Breast epithelium (tissue), 4 donors: ENCODE measurements around the gene SAMD14. TPM values are rescaled to one million over a fixed set of nuclear protein-coding genes. Genes with fewer than 3 reads are reported as not detected.
"Not testable (repeated sequence)": the region's sequence is repeated elsewhere in the genome, so short reads cannot be mapped to it uniquely, and the experiment has no call there.

Source experiments
- DNase-seq, 2 donors: peaks; one replicate each; pipeline ENCODE4 v3.0.0-alpha.2; 2019; ENCODE audit warnings: low spot score in 2 of 2
- H3K27ac ChIP-seq, 2 donors: fragments of 200-600 bp; sonication (generic) in 1 of 2; one replicate each; pipeline ENCODE4 v1.5.1; 2016 to 2019; ENCODE audit warnings: mild to moderate bottlenecking in 1 of 2
- H3K27me3 ChIP-seq, 2 donors: fragments of 200-600 bp; sonication (generic) in 1 of 2; one replicate each; pipeline versions ENCODE4 v1.5.1 to v1.6.0; 2017 to 2019; ENCODE audit warnings: control low read depth in 1 of 2, mild to moderate bottlenecking in 1 of 2
- H3K36me3 ChIP-seq: fragments of 200-600 bp; one replicate; pipeline ENCODE4 v1.5.1; 2019
- H3K4me1 ChIP-seq, 2 donors: fragments of 200-600 bp; sonication (generic); one replicate each; pipeline ENCODE4 v1.5.1; 2016 to 2019; ENCODE audit warnings: control low read depth in 1 of 2
- H3K4me3 ChIP-seq, 3 donors: fragments of 200-600 bp; sonication (generic); 1 replicate in 2 of 3; 2 replicates in 1 of 3; pipeline ENCODE4 v1.5.1; 2016 to 2019; ENCODE audit warnings: mild to moderate bottlenecking in 3 of 3, moderate library complexity in 2 of 3
- H3K9me3 ChIP-seq, 2 donors: fragments of 200-600 bp; sonication (generic) in 1 of 2; one replicate each; pipeline ENCODE4 v1.5.1; 2016 to 2019; ENCODE audit warnings: control low read depth in 1 of 2
- POLR2A ChIP-seq: fragments of 450-650 bp; IDR thresholded peaks from one replicate; pipeline ENCODE4 v1.6.1; 2016; ENCODE audit warnings: antibody characterized with exemption, mild to moderate bottlenecking, moderate library complexity
- POLR2AphosphoS5 ChIP-seq, 3 donors: sonication (generic); formaldehyde crosslinking; IDR thresholded peaks; one replicate each; pipeline ENCODE4 v1.6.1; 2017; ENCODE audit warnings: antibody characterized with exemption in 3 of 3
- intact Hi-C: fragments of 100-400 bp; cut with DNase I; formaldehyde crosslinking; loops from one replicate; pipeline ENCODE4 v1.15.1; 2023; ENCODE audit warnings: low total_unique reads
- total RNA-seq, 3 donors: library from RNA; depleted of rRNA; stranded (reverse); fragments of >200 nt; gene quantifications; one replicate each; pipeline ENCODE4 v1.1.0, GENCODE V29; 2016
- TF ChIP-seq, protein P1 (sequence below), 3 donors: fragments of 450-650 bp; IDR thresholded peaks; one replicate each; pipeline ENCODE4 v1.5.1; 2016 to 2017; ENCODE audit warnings: antibody characterized with exemption in 3 of 3, mild to moderate bottlenecking in 3 of 3, moderate library complexity in 3 of 3

The SAMD14 gene
- total RNA-seq, 3 donors from 2014 or later, result 0.16 to 0.98 TPM; not detected in 1

DNA sequence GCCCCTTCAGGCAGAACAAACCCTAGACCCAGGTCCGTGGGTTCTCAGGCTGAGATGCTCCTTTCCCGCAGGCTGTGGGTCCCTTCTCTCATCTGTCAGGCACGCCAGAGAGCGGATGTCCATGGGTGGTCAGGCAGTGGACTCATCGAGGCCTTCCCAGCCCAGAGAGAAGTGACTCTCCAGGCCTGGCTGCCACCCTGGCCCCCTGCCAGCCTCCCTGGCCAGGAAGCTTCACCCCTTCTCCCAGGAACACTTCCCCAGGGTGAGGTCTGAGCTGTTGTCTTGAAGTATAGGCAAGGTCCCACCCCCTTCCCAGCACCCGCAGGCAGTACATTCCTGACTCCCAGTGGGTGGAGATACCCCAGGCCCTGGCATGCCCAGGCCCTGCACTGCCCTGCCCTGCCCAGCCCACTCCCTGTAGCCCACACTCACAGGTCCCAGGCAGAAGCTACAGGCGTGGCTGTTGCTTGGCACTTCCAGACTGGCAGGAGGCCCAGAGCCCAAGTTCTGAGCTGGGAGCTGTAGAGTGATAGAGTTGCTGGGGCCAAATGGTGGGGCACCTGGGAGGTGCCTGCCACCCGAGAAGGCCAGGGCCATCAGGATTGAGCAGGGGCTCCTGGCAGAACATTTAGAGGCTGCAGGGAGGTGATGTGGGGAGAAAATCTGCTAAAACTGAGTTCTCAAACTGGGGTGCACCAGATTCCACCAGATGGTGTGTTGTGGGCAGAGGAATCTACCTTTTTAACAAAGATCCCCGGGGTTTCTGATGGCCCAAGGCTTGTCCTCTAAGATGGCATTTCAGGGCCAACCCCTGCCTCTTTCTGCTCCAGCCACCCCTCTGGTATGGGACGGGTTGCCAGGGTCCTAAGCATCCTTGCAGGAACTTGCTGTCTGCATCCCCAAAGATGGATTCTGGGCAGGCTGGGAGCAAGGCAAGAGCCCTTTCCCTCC is 67.4 kb downstream of the SAMD14 start:
- DNase-seq, result peak; percentile 84 to 95
- peak overlapping the region in 1 of 3 donors; percentile 11 for H3K4me3 ChIP-seq
- H3K36me3 ChIP-seq, result no peaks in the 10 kb centered on the region
- H3K27ac ChIP-seq, result peak overlapping the region; percentile 93 to 96
- no peaks in the 10 kb centered on the region for H3K9me3 ChIP-seq
- peaks cover 18 to 40% of the 10 kb centered on the region in 2 donors for H3K4me1 ChIP-seq
- intact Hi-C loops, result loop anchor here (5.0 kb wide), 1 partner anchor 35 kb away; no protein-coding TSS in a partner anchor
- TF ChIP-seq, protein P1, sequence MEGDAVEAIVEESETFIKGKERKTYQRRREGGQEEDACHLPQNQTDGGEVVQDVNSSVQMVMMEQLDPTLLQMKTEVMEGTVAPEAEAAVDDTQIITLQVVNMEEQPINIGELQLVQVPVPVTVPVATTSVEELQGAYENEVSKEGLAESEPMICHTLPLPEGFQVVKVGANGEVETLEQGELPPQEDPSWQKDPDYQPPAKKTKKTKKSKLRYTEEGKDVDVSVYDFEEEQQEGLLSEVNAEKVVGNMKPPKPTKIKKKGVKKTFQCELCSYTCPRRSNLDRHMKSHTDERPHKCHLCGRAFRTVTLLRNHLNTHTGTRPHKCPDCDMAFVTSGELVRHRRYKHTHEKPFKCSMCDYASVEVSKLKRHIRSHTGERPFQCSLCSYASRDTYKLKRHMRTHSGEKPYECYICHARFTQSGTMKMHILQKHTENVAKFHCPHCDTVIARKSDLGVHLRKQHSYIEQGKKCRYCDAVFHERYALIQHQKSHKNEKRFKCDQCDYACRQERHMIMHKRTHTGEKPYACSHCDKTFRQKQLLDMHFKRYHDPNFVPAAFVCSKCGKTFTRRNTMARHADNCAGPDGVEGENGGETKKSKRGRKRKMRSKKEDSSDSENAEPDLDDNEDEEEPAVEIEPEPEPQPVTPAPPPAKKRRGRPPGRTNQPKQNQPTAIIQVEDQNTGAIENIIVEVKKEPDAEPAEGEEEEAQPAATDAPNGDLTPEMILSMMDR (IDR thresholded peaks at IDR 0.05), result no peak
- TF ChIP-seq POLR2A, result no peak
- TF ChIP-seq POLR2AphosphoS5 (IDR thresholded peaks at IDR 0.05), result peak in 2 of 3 donors; percentile 25 to 33
- H3K27me3 ChIP-seq, result no peaks in the 10 kb centered on the region

- Histone ChIP-seq H3K4me3 (peak overlapping the region in 1 of 3 donors; percentile 6), H3K4me1 (peaks cover 18 to 40% of the 10 kb centered on the region in 2 donors), H3K27ac (peak overlapping the region; percentile 93 to 96)
- DNase-seq, H3K27me3 ChIP-seq, H3K9me3 ChIP-seq, H3K36me3 ChIP-seq: not testable (repeated sequence)
- intact Hi-C loops, result loop anchor here (5.0 kb wide), 1 partner anchor 34 kb away; no protein-coding TSS in a partner anchor
Measured at GRCh38 chr17:50061713-50062045, 68.3 kb downstream of the SAMD14 start.

DNA sequence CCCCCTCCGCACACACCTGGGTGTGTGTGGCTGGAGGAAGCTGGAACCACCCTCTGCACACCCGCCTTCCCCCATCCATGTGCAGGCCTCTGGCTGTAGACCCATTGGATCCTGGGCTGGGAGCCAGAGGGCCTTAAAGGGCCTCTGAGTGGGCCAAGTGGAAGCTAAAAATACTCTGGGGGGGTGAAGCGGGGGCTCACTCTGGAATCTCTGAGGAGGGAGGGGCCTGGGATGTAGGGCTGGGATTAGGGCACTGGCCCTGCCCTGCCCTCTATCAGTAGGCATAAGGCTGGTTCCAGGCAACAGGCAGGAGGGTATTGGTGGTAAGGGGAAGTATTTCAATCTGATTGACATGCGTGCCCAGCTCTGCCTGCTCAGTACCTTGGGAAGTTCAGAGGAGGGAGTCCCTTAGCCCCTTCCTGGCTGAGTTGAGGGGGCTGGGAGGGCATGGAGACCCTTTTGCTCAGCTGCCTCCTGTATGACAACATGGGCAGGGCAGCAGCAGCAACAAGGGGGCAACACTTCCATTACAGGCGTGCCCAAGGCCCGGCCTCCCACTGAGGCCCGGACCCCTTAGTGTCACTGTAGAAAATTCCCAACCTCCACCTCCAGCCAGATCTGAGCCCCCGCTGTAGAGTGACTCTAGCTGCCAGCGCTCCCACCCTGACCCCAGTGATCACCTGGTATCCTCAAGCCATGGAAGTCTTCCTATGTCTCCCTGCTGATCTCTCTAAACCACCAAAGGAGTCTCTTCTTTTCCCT is 68.8 kb downstream of the SAMD14 start:
- TF ChIP-seq POLR2AphosphoS5 (IDR thresholded peaks at IDR 0.05), result no peak
- DNase-seq, result no peak
- intact Hi-C loops, result loop anchor here (5.0 kb wide), 1 partner anchor 34 kb away; no protein-coding TSS in a partner anchor
- peaks cover 22 to 40% of the 10 kb centered on the region in 2 donors for H3K4me1 ChIP-seq
- no peaks in the 10 kb centered on the region for H3K9me3 ChIP-seq
- no peaks in the 10 kb centered on the region for H3K36me3 ChIP-seq
- H3K27me3 ChIP-seq, result no peaks in the 10 kb centered on the region
- peak overlapping the region in 1 of 3 donors; percentile 6 for H3K4me3 ChIP-seq
- H3K27ac ChIP-seq, result peak overlapping the region; percentile 93 to 96

Other genes starting within 250 kb of the SAMD14 start
- gene DLX4, start 161.0 kb downstream of the SAMD14 start, total RNA-seq, result under 1 TPM in 1 of 3 donors, not detected in 2; 0.44 TPM
- under 1 TPM in 2 of 3 donors, not detected in 1; 0.44 to 0.98 TPM for gene DLX3, start 134.9 kb downstream of the SAMD14 start, total RNA-seq
- gene ITGA3, start 74.0 kb downstream of the SAMD14 start, total RNA-seq, result 10 to 100 TPM; 10.6 to 67.6 (median 48.5) TPM
- 10 to 100 TPM; 28.2 to 53.4 (median 30.5) TPM for gene PDK2, start 34.8 kb downstream of the SAMD14 start, total RNA-seq
- gene PPP1R9B, start 20.5 kb upstream of the SAMD14 start, total RNA-seq, result 10 to 100 TPM; 21.8 to 24.9 (median 22.7) TPM
- 1 to 10 TPM in 1 of 3 donors, under 1 TPM in 2; 0.33 to 2.6 (median 0.73) TPM for gene SGCA, start 35.8 kb upstream of the SAMD14 start, total RNA-seq
- gene COL1A1, start 71.5 kb upstream of the SAMD14 start, total RNA-seq, result 10 to 100 TPM; 23.4 to 67.2 (median 44.5) TPM
- under 1 TPM in 1 of 3 donors, not detected in 2; 0.33 TPM for gene TMEM92, start 144.3 kb upstream of the SAMD14 start, total RNA-seq
- gene XYLT2, start 216.0 kb upstream of the SAMD14 start, total RNA-seq, result 10 to 100 TPM; 13.6 to 27.5 (median 24.4) TPM
- gene MRPL27, start 243.0 kb upstream of the SAMD14 start, total RNA-seq, result 10 to 100 TPM; 46.0 to 64.9 (median 49.1) TPM
- gene EME1, start 243.1 kb upstream of the SAMD14 start, total RNA-seq, result 1 to 10 TPM in 1 of 3 donors, under 1 TPM in 2; 0.29 to 2.0 (median 0.64) TPM